D721Med (cell line): ENCODE results near the gene CADPS2.
"Not testable (repeated sequence)": the region's sequence is repeated elsewhere in the genome, so short reads cannot be mapped to it uniquely, and the experiment has no call there.

Experiments used
- DNase-seq: peaks from one replicate; pipeline ENCODE4 v3.0.0; 2011; ENCODE audit warnings: low spot score; ENCODE audit not compliant: insufficient read length
- FAIRE-seq: peaks from 2 replicates; lab custom pipeline; 2011; peaks lifted over from hg19 to GRCh38; lab: Jason Lieb, UNC
- TF ChIP-seq, protein P1 (sequence below): IDR thresholded peaks from 2 replicates; pipeline ENCODE4 v1.5.1; 2012; ENCODE audit warnings: mild to moderate bottlenecking, control low read depth; ENCODE audit not compliant: insufficient read depth; ENCODE audit errors: missing control alignments

The CADPS2 gene

GRCh38 chr7:122300211-122300932, 585.9 kb downstream of the CADPS2 start:
- TF ChIP-seq, protein P1, sequence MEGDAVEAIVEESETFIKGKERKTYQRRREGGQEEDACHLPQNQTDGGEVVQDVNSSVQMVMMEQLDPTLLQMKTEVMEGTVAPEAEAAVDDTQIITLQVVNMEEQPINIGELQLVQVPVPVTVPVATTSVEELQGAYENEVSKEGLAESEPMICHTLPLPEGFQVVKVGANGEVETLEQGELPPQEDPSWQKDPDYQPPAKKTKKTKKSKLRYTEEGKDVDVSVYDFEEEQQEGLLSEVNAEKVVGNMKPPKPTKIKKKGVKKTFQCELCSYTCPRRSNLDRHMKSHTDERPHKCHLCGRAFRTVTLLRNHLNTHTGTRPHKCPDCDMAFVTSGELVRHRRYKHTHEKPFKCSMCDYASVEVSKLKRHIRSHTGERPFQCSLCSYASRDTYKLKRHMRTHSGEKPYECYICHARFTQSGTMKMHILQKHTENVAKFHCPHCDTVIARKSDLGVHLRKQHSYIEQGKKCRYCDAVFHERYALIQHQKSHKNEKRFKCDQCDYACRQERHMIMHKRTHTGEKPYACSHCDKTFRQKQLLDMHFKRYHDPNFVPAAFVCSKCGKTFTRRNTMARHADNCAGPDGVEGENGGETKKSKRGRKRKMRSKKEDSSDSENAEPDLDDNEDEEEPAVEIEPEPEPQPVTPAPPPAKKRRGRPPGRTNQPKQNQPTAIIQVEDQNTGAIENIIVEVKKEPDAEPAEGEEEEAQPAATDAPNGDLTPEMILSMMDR: no peak
- FAIRE-seq (no peak), DNase-seq (no peak)

- TF ChIP-seq, protein P1: no peak
- FAIRE-seq (no peak), DNase-seq (no peak)
Measured at GRCh38 chr7:122299624-122300210, 586.5 kb downstream of the CADPS2 start.

- peak; percentile 51 for FAIRE-seq
- no peak for DNase-seq
- TF ChIP-seq, protein P1: no peak
Measured at GRCh38 chr7:122298618-122299017, 587.6 kb downstream of the CADPS2 start.

GRCh38 chr7:122298131-122298530, 588.1 kb downstream of the CADPS2 start:
- TF ChIP-seq, protein P1: peak; percentile 24
- DNase-seq: no peak
- FAIRE-seq: no peak

DNA sequence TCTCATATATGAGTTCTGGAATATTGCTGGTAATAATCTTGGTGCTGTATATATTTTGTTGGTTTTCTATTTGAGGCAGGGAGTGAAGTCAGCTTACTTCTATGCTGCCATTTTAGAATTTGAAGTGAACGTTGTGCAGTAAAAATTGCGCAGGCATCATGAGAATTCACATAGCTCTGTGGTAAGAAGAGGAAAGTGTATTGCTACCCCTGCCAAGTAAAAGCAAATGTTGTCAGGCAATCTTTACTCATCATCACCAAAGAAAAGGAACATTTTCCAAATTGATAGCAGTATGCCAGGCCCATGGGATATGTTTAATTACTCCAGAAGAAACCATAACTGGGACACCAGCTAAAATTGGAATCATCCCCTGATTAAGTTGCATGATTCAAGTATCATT, 595.1 kb downstream of the CADPS2 start:
- FAIRE-seq (no peak), DNase-seq (no peak)
- TF ChIP-seq, protein P1: no peak

- FAIRE-seq (no peak), DNase-seq (no peak)
- TF ChIP-seq, protein P1: peak; percentile 32
Measured at GRCh38 chr7:122290476-122290875, 595.8 kb downstream of the CADPS2 start.

GRCh38 chr7:122289426-122289825, 596.8 kb downstream of the CADPS2 start:
- DNase-seq (no peak), FAIRE-seq (no peak)
- TF ChIP-seq, protein P1: no peak

GRCh38 chr7:122284608-122285007, 601.7 kb downstream of the CADPS2 start:
- not testable (repeated sequence) for FAIRE-seq

More at GRCh38 chr7:122284608-122285007, 601.7 kb downstream of the CADPS2 start:
- not testable (repeated sequence) for DNase-seq
